Memory B cell (primary cell): Measurements from ENCODE around the gene ARHGAP24.

Experiments used
- ATAC-seq: fragments of 150-1000 bp; cut with Tn5 transposase; 2 replicates; pipeline ENCODE4 v1.10.0; 2021; ENCODE audit warnings: low read depth, mild to moderate bottlenecking, moderate library complexity
- DNase-seq, 2 donors: peaks; one replicate each; pipeline ENCODE4 v3.0.0; 2022; ENCODE audit warnings: low spot score in 2 of 2
- H3K27ac Mint-ChIP-seq: one replicate; pipeline ENCODE4 v1.8.0; 2022; ENCODE audit warnings: mild to moderate bottlenecking, moderate library complexity, mixed read lengths
- H3K27me3 Mint-ChIP-seq: one replicate; pipeline ENCODE4 v1.8.0; 2022; ENCODE audit warnings: mixed read lengths
- H3K36me3 Mint-ChIP-seq: one replicate; pipeline ENCODE4 v1.8.0; 2022; ENCODE audit warnings: mild to moderate bottlenecking, mixed read lengths
- H3K4me1 Mint-ChIP-seq: one replicate; pipeline ENCODE4 v1.8.0; 2022; ENCODE audit warnings: mixed read lengths
- H3K4me3 Mint-ChIP-seq: one replicate; pipeline ENCODE4 v1.8.0; 2022; ENCODE audit warnings: mild to moderate bottlenecking, moderate library complexity, mixed read lengths
- H3K9me3 Mint-ChIP-seq: one replicate; pipeline ENCODE4 v1.8.0; 2022; ENCODE audit warnings: mixed read lengths

Gene ARHGAP24

DNA sequence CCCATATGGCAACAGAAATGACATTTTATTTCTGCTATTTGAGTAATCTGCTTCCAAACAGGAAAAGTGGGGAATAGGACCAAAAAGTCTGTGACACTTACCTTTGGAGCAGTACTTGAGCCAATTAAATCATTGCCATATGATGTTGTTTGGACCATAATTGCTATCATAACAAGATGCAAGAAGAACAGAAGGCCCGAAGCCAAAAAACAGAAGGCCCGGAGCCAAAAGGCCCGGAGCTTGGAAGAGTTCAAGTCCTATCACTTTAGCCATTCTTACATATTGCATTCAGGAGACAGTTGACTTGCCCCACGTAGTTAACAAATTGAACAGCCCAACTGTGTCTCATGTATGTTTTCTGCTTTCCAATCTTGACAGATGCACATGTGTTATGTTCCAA, 285.6 kb downstream of the ARHGAP24 start:
- no peak overlapping the region for H3K4me3 Mint-ChIP-seq
- H3K27me3 Mint-ChIP-seq = no peaks in the 10 kb centered on the region
- DNase-seq (no peak), ATAC-seq (no peak)
- H3K27ac Mint-ChIP-seq = no peak overlapping the region
- H3K4me1 Mint-ChIP-seq = peaks cover 19% of the 10 kb centered on the region
- peaks cover 22% of the 10 kb centered on the region for H3K36me3 Mint-ChIP-seq
- no peaks in the 10 kb centered on the region for H3K9me3 Mint-ChIP-seq

DNA sequence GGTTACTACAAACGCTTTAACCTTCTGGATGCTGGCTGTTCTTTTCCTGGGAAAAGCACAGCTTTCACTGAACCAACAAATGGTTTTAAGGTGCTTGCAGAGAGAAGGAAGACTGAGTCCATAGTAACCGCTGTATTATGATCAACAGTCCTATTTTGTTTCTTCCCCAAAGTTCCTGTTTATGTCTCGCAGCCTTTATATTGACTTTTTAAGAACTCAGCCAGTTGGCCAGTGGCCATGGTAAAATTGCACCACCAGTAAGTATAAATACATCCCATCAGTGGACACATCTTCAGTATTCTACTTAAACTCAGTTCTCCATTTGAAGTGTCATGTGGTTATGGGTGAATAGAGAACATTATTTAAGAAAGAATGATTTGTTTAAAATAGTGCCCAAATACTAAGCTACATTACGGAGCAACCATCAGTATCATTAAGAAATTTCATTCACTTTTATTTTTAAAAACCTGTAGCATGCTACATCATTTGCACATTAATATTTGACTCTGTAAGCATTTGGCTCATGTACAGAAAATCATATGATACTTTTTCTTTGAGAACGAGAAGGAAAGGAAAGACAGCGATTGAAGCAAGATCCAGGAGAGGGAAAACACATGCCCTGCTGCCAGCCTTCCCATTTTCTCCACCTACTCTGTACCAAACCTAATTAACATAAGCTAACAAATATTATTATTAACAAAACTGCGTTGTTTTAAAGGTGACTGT, 287.0 kb downstream of the ARHGAP24 start:
- Mint-ChIP-seq H3K9me3 (no peaks in the 10 kb centered on the region), H3K4me1 (peaks cover 26% of the 10 kb centered on the region), H3K4me3 (no peak overlapping the region), H3K27ac (no peak overlapping the region), H3K27me3 (no peaks in the 10 kb centered on the region), H3K36me3 (peaks cover 22% of the 10 kb centered on the region)
- DNase-seq (no peak), ATAC-seq (no peak)

DNA sequence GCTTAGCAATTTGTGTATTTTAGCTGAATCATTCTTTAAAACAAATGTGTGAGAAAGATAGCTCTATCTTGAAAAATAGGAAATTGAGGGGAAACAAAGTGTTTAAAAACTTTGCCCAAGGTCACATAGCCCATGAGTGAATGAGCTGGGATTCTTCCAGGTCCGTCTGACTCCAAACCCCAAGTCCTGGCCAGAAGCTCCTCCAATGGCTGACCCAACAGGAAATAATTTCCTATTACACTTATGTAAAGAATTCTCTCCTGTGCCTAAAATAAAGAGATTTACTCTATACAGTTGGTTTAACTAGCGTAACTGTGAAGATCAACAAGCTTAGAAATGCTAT, 287.6 kb downstream of the ARHGAP24 start:
- Mint-ChIP-seq H3K27ac (no peak overlapping the region), H3K9me3 (no peaks in the 10 kb centered on the region), H3K4me3 (no peak overlapping the region), H3K36me3 (peaks cover 24% of the 10 kb centered on the region), H3K27me3 (no peaks in the 10 kb centered on the region), H3K4me1 (peaks cover 29% of the 10 kb centered on the region)
- no peak for DNase-seq
- no peak for ATAC-seq

DNA sequence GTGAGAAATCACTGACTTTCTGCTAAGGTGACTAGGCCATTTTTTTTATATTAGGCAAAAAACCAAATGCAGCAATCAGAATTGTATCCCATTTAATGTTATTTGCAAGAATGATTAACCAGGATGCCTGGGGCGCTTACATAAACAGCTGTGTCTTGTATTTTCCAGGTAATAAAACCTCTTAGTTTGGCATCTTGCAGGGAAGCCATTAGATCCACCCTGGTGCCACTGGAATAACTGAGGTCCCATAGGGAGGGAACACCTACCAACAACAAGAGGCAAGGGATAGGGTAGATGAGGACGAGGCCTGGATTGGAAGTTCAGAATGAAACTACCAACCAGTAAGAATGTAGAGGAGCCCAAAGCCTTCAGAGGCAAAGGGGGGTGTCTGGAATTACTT, 288.3 kb downstream of the ARHGAP24 start:
- H3K4me3 Mint-ChIP-seq = no peak overlapping the region
- H3K9me3 Mint-ChIP-seq = no peaks in the 10 kb centered on the region
- no peak overlapping the region for H3K27ac Mint-ChIP-seq
- ATAC-seq (no peak), DNase-seq (no peak)
- no peaks in the 10 kb centered on the region for H3K27me3 Mint-ChIP-seq
- H3K4me1 Mint-ChIP-seq = peaks cover 27% of the 10 kb centered on the region
- H3K36me3 Mint-ChIP-seq = peaks cover 21% of the 10 kb centered on the region

DNA sequence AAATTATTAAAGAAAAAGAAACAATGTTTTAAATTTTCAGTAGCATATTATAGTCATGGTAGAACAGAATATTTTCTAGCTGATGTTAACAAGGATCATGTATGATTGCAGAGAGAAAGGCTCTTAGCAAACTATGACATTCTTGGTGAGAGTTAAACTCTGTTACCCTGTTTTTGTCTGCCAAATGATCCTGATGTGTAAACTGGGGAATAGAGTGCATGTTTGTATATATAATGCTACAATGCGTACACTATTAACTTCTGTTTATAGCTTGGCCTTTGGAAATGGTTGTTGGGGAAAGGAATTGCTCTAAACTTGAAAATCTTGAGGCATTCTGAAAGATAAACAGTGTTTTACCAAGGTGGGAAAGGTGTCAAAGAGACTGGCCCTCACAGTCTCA, 292.7 kb downstream of the ARHGAP24 start:
- peaks cover 12% of the 10 kb centered on the region for H3K4me1 Mint-ChIP-seq

DNA sequence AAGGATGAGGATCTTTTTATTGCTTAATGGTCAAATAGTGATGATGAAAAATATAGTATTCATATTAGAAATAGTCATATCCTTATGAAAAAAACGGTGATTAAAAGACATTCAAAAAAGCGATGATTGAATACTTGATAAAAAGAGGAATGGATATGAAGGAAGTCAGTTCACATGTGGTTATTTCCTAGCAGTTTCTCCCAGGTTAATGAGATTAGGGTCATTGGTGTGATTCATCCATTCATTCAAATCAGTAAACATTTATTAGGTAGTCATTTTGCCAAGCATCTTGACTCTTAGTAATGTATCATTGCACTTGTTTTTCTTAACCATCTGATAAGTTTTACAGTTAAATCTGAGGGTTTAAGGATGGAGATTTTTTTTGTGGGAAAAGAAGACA, 294.1 kb downstream of the ARHGAP24 start:
- Mint-ChIP-seq H3K9me3 (no peaks in the 10 kb centered on the region), H3K4me1 (peaks cover 17% of the 10 kb centered on the region), H3K36me3 (peaks cover 4% of the 10 kb centered on the region), H3K27ac (no peak overlapping the region), H3K27me3 (no peaks in the 10 kb centered on the region), H3K4me3 (no peak overlapping the region)
- ATAC-seq = no peak
- DNase-seq = no peak

More for the DNA sequence above, 292.7 kb downstream of the ARHGAP24 start:
- ATAC-seq (no peak), DNase-seq (no peak)
- no peaks in the 10 kb centered on the region for H3K27me3 Mint-ChIP-seq
- H3K36me3 Mint-ChIP-seq = peaks cover 2% of the 10 kb centered on the region
- H3K4me3 Mint-ChIP-seq = no peak overlapping the region
- H3K27ac Mint-ChIP-seq = no peak overlapping the region
- H3K9me3 Mint-ChIP-seq = no peaks in the 10 kb centered on the region

DNA sequence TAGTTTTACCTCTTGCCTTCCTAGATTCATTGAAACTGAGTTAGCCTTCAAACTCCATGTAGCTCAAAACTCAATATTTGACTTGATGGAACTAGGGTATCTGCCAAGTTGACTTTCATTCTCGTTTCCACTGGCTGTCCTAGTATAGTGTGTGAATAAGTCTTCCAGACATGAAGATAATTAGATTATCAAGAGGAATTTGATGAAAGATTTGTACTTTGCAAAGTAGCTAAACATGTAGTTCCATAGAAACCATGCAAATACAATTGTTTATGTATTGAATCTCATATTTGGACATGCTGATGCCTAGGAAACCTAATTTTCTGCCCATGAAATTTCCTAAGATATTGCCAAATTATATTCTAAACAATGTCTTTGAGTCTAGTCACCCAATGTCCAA, 297.5 kb downstream of the ARHGAP24 start:
- Mint-ChIP-seq H3K27ac (no peak overlapping the region), H3K9me3 (peaks cover 5% of the 10 kb centered on the region), H3K4me1 (peaks cover 19% of the 10 kb centered on the region), H3K27me3 (no peaks in the 10 kb centered on the region), H3K36me3 (peaks cover 12% of the 10 kb centered on the region), H3K4me3 (no peak overlapping the region)
- DNase-seq (no peak), ATAC-seq (no peak)

DNA sequence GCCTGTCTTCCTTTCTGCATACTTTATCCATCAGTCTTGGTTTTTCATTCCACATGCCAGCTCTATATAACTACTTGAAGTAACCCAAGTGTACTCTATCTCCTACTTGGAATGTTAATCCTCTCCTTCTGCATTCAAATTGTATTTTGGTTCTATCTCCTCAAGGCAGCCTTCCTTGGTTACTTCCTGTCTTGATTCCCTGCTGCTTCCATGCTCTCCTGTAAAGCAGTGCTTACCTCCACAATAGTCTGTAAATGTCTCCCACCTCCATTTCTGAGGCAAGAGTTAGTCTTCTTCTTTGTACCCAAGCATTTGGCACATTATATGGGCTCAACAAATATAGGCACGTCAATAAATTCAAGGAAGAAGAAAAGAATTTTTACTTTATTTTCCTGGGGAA, 298.4 kb downstream of the ARHGAP24 start:
- no peak for ATAC-seq
- H3K4me3 Mint-ChIP-seq = no peak overlapping the region
- no peak overlapping the region for H3K27ac Mint-ChIP-seq
- no peak for DNase-seq
- H3K27me3 Mint-ChIP-seq = no peaks in the 10 kb centered on the region
- peaks cover 12% of the 10 kb centered on the region for H3K36me3 Mint-ChIP-seq
- peaks cover 5% of the 10 kb centered on the region for H3K9me3 Mint-ChIP-seq
- peaks cover 23% of the 10 kb centered on the region for H3K4me1 Mint-ChIP-seq

DNA sequence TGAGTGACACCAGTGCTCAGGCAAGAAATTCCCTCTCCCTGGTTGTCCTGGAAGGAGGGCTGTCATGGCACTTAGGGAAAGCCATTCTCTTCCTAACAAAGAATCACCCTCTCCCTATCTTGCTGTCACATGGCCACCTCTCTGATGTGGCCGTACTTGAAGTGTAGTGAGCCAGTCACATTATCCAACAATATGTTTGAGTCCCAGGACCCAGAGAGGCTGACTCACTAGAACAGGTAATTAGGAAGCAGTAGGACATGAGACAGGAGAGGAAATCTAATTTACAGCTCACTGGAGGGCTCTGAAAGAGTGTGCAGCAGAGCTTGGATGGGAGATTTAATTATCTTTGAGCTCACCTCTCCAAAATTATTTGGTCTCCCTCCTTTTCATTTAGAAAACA, 299.1 kb downstream of the ARHGAP24 start:
- Mint-ChIP-seq H3K27ac (no peak overlapping the region), H3K36me3 (peaks cover 12% of the 10 kb centered on the region), H3K27me3 (no peaks in the 10 kb centered on the region), H3K4me3 (no peak overlapping the region), H3K9me3 (peaks cover 5% of the 10 kb centered on the region), H3K4me1 (peaks cover 24% of the 10 kb centered on the region)
- DNase-seq = no peak
- no peak for ATAC-seq

DNA sequence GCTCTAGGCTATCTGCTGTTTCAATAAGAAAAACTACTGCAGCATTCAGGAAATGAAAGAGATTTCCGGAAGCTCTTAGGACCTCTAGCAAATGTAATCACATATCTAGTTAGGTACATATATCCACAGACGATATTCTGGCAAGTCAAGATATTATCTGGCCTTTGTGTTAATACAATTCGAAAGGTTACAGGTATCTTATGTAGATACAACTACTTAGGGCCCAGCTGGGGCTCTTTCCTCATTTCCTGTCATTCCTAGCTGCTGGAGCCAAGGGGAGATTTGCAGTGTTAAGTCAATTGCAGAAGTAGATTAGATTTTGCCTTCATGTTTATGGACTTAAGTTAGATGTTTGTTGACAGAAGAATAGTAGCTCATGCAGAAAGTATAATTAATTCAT, 299.5 kb downstream of the ARHGAP24 start:
- DNase-seq (no peak), ATAC-seq (no peak)
- H3K4me1 Mint-ChIP-seq = peaks cover 27% of the 10 kb centered on the region
- no peak overlapping the region for H3K4me3 Mint-ChIP-seq
- H3K9me3 Mint-ChIP-seq = peaks cover 5% of the 10 kb centered on the region
- peaks cover 12% of the 10 kb centered on the region for H3K36me3 Mint-ChIP-seq
- H3K27ac Mint-ChIP-seq = peak overlapping the region; percentile 12
- H3K27me3 Mint-ChIP-seq = no peaks in the 10 kb centered on the region

DNA sequence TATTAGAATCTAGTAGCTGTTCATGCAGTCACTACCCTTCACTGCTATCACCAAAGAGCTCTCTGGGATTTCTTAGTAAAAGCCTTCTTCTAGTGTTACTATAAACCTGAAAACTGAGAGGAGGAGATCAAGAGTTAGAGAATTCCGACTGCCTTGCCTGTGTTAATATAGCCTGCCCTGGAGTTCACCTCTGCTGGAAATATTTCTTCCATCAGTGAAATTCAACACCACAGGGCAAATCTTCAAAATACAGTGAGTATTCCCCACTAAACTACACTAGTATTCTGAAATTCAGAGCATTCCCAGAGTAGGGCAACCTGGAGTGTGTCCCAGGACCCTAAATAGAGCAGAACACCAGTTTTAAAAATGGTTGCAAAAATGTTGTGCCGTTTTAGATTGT, 301.1 kb downstream of the ARHGAP24 start:
- ATAC-seq (no peak), DNase-seq (no peak)
- Mint-ChIP-seq H3K9me3 (peaks cover 5% of the 10 kb centered on the region), H3K27ac (peak overlapping the region; percentile 14), H3K4me3 (no peak overlapping the region), H3K27me3 (no peaks in the 10 kb centered on the region), H3K36me3 (peaks cover 12% of the 10 kb centered on the region), H3K4me1 (peaks cover 31% of the 10 kb centered on the region)

DNA sequence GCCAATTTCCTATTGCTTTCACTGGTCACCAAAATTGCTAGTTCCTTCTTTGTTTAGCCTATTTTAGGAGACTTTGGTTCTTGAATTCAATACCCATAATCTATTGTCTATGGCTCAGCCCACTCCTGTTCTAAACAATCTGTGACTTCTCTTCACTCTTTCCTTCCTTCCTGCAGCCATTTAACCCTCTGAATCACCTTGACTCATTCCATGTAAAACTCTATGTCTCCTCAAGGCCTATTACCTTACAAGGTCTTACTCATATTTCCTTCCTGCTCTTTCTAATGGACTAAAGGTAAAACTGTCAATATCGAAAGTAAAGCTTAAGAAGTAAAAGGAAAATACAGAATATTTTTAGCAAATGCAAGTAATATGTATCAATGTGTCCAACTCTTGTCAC, 301.6 kb downstream of the ARHGAP24 start:
- Mint-ChIP-seq H3K36me3 (peaks cover 12% of the 10 kb centered on the region), H3K4me1 (peaks cover 31% of the 10 kb centered on the region), H3K9me3 (peaks cover 5% of the 10 kb centered on the region), H3K27ac (no peak overlapping the region), H3K4me3 (no peak overlapping the region), H3K27me3 (no peaks in the 10 kb centered on the region)
- ATAC-seq = no peak
- no peak for DNase-seq

DNA sequence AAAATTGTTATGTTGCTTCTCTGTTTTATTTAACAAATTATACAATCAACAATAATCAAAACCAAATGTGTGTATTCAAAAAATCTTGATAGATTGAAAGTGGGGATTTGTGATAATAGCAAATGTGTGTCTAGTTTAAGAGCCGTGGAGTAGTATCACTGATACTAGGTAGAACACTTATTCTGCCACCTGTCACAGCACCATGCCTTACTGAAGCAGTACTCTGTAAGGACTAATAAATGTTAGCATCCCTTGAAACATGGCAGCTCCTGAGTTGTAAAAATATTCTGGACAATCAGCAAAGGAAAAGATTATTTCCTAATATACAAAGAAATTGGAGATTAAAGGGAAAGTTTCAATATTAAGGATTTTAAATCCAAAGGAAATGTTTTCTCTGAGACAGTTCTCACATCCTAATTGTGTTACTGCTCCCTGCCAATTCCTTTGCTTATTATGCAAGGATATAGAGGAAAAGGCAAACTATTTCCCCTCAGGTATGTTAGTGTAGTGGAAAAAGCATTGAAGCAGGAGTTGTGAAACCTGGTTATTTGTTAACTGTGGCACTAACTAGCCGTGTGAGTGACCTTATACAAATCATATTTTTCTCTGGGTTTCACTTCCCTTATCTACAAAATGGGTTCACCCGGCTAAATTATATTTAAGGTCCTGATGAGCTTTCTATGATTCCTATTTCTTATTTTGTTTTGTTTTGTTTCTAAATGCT, 303.1 kb downstream of the ARHGAP24 start:
- H3K4me1 Mint-ChIP-seq = peaks cover 32% of the 10 kb centered on the region
- peak overlapping the region; percentile 94 for H3K27ac Mint-ChIP-seq
- DNase-seq (peak in 1 of 2 donors; percentile 20), ATAC-seq (peak; percentile 92)
- peaks cover 12% of the 10 kb centered on the region for H3K36me3 Mint-ChIP-seq
- no peaks in the 10 kb centered on the region for H3K27me3 Mint-ChIP-seq
- H3K4me3 Mint-ChIP-seq = peak overlapping the region; percentile 94
- peaks cover 5% of the 10 kb centered on the region for H3K9me3 Mint-ChIP-seq

DNA sequence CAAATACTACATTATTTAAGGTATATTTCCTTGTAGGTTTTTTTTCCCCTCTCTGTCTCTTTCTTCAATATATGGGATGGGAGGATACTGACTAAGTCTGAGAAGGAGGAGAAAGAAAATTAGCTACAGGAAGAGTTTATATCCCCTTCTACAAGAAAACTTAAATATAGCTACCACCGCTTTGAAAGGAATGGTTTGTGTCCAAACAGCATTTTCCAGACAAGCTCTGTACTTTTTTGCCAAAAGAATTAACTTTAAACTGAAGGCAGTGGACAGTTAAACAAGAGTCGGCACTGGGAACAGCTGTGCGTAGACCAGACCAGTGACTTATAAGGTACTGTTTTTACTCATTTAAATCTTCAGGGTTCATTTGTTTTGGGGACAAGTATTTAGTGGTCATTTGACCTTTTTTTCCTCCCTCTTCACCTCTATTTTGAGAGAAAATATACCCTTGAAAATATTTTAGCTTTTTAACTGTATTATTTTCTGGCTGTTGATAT, 303.7 kb downstream of the ARHGAP24 start:
- Mint-ChIP-seq H3K4me3 (peak overlapping the region; percentile 94), H3K4me1 (peaks cover 33% of the 10 kb centered on the region), H3K27ac (peak overlapping the region; percentile 94), H3K27me3 (no peaks in the 10 kb centered on the region), H3K9me3 (peaks cover 5% of the 10 kb centered on the region), H3K36me3 (peaks cover 9% of the 10 kb centered on the region)
- DNase-seq (no peak), ATAC-seq (peak; percentile 51)
